Activated T-helper 17 cell treated with anti-CD3 and anti-CD28 coated beads, Interleukin-2, amount 50 U/mL, for 72 hours (primary cell): Measurements from ENCODE around the gene RIMS1. TPM values are rescaled to one million over a fixed set of nuclear protein-coding genes. Genes with fewer than 3 reads are reported as not detected.

Source experiments
- ATAC-seq: fragments of 150-1000 bp; cut with Tn5 transposase; replicated peaks from 2 replicates; pipeline ENCODE4 v1.10.0; 2021; ENCODE audit warnings: mild to moderate bottlenecking, moderate library complexity
- H3K27ac Mint-ChIP-seq: one replicate; pipeline ENCODE4 v1.8.0; 2022; ENCODE audit warnings: mixed read lengths
- H3K27me3 Mint-ChIP-seq: one replicate; pipeline ENCODE4 v1.8.0; 2022; ENCODE audit warnings: mixed read lengths
- H3K36me3 Mint-ChIP-seq: one replicate; pipeline ENCODE4 v1.8.0; 2022; ENCODE audit warnings: low read depth, mild to moderate bottlenecking, mixed read lengths
- H3K4me1 Mint-ChIP-seq: one replicate; pipeline ENCODE4 v1.8.0; 2022; ENCODE audit warnings: mixed read lengths
- H3K4me3 Mint-ChIP-seq: one replicate; pipeline ENCODE4 v1.8.0; 2022; ENCODE audit warnings: mild to moderate bottlenecking, mixed read lengths
- H3K9me3 Mint-ChIP-seq: one replicate; pipeline ENCODE4 v1.8.0; 2022; ENCODE audit warnings: mixed read lengths
- total RNA-seq, 2 donors: library from RNA; stranded (reverse); gene quantifications; one replicate each; pipeline ENCODE4 v1.2.3, GENCODE V29; 2022

Gene RIMS1
- total RNA-seq, 2 donors from 2014 or later, result not detected

DNA sequence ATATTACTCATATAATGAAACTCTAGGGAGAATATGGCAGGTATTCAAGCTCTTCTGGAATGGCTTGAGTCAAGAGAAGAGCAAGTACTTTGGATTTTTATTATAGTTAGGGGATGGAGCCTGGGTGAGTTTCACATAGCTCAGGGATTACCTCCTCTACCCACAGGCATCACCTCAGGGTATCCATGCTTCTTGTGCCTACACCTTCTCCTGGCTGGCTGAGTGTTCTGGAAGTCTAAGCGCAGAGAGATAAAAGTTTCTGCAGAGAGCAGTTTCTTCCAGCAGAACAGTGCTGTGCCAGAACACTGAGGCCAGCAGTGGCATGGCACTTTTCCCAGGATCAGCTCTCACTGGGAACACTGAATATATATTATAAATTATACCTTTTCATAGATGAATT, 535.8 kb downstream of the RIMS1 start:
- H3K9me3 Mint-ChIP-seq, result no peaks in the 10 kb centered on the region
- no peak for ATAC-seq
- H3K4me1 Mint-ChIP-seq, result no peaks in the 10 kb centered on the region
- H3K27me3 Mint-ChIP-seq, result peaks cover 19% of the 10 kb centered on the region
- no peaks in the 10 kb centered on the region for H3K36me3 Mint-ChIP-seq
- no peak overlapping the region for H3K4me3 Mint-ChIP-seq
- H3K27ac Mint-ChIP-seq, result no peak overlapping the region

DNA sequence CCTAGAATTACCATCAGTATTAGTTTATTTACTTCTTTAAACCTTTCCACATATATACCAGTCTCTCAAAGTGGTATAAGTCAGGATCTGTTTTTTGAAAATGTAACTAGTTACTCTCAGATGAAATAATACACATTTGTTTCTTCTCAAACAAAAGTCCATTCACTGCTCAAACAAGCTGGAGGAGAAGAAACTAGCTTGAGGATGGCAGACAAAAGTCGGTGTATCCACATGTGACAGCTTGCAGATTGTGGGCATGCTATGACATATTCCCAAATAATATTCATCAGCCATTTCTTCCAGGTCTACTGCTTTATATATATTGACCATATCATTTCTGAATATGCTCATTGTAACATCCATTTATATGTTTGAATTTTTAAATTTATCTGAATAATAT, 538.1 kb downstream of the RIMS1 start:
- Mint-ChIP-seq H3K9me3 (no peaks in the 10 kb centered on the region), H3K4me3 (no peak overlapping the region), H3K27ac (no peak overlapping the region), H3K4me1 (no peaks in the 10 kb centered on the region), H3K27me3 (peaks cover 17% of the 10 kb centered on the region), H3K36me3 (no peaks in the 10 kb centered on the region)
- ATAC-seq, result no peak

GRCh38 chr6:72425003-72425681, 538.8 kb downstream of the RIMS1 start:
- Mint-ChIP-seq H3K36me3 (no peaks in the 10 kb centered on the region), H3K4me1 (no peaks in the 10 kb centered on the region), H3K27ac (no peak overlapping the region), H3K27me3 (peaks cover 10% of the 10 kb centered on the region), H3K9me3 (no peaks in the 10 kb centered on the region), H3K4me3 (no peak overlapping the region)
- no peak for ATAC-seq

DNA sequence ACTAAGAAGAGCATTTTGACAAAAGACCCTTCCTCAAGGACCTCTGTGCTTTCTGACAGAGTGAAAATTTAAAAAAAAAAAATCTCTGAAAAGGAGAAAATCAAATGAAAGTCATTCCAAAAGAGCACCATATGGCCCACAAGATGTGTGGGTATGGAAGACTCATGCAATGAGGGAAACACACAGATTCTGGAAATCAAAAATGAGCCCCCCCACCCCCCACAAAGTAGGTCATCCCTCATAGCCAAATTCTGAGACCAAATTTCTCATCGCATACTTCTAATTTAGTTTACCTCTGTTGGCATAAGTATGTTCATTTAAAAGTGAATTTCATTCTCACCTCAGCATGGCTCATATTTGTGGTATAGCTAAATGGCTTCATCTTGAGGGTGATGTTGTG, 554.3 kb downstream of the RIMS1 start:
- no peak overlapping the region for H3K27ac Mint-ChIP-seq
- no peaks in the 10 kb centered on the region for H3K4me1 Mint-ChIP-seq
- no peaks in the 10 kb centered on the region for H3K9me3 Mint-ChIP-seq
- ATAC-seq, result no peak
- H3K4me3 Mint-ChIP-seq, result no peak overlapping the region
- H3K36me3 Mint-ChIP-seq, result no peaks in the 10 kb centered on the region
- H3K27me3 Mint-ChIP-seq, result peaks cover 24% of the 10 kb centered on the region

GRCh38 chr6:72446430-72446829, 560.1 kb downstream of the RIMS1 start:
- H3K4me3 Mint-ChIP-seq, result no peak overlapping the region
- no peaks in the 10 kb centered on the region for H3K4me1 Mint-ChIP-seq
- no peak for ATAC-seq
- H3K27ac Mint-ChIP-seq, result no peak overlapping the region
- peaks cover 14% of the 10 kb centered on the region for H3K27me3 Mint-ChIP-seq
- no peaks in the 10 kb centered on the region for H3K9me3 Mint-ChIP-seq
- H3K36me3 Mint-ChIP-seq, result no peaks in the 10 kb centered on the region
